ENCODE results near the gene SNCB.

- no peak for TF ChIP-seq CTCF (IDR thresholded peaks at IDR 0.05)
- TF ChIP-seq EP300 (IDR thresholded peaks at IDR 0.05), result no peak
- TF ChIP-seq POLR2AphosphoS5 (IDR thresholded peaks at IDR 0.05), result no peak
- TF ChIP-seq POLR2A (IDR thresholded peaks at IDR 0.05), result no peak
Measured at GRCh38 chr5:176596069-176596644, 34.2 kb downstream of the SNCB start.
